OCI-LY1 (cell line): ENCODE results near the gene OLA1.

ENCODE experiments used
- H2AFZ ChIP-seq: fragments of 200-600 bp; sonication (generic), shearing (Covaris generic); 2 replicates; pipeline ENCODE4 v1.6.0; 2014; ENCODE audit warnings: antibody characterized with exemption, mild to moderate bottlenecking, low read length
- H3F3A ChIP-seq: fragments of 200-600 bp; sonication (generic), shearing (Covaris generic); 2 replicates; pipeline ENCODE4 v1.6.0; 2014; ENCODE audit warnings: mild to moderate bottlenecking, antibody characterized with exemption, low read length, moderate library complexity; ENCODE audit not compliant: insufficient read depth
- H3K27ac ChIP-seq: fragments of 200-600 bp; sonication (generic); 2 replicates; pipeline ENCODE4 v1.5.1; 2014; ENCODE audit warnings: low read length, mixed run types, mild to moderate bottlenecking, low read depth; ENCODE audit not compliant: poor library complexity, severe bottlenecking
- H3K27me3 ChIP-seq: fragments of 200-600 bp; sonication (generic); 2 replicates; pipeline ENCODE4 v1.6.0; 2014; ENCODE audit warnings: antibody characterized with exemption, mild to moderate bottlenecking, low read length, moderate library complexity; ENCODE audit not compliant: insufficient read depth
- H3K36me3 ChIP-seq: fragments of 200-600 bp; sonication (generic); 2 replicates; pipeline ENCODE4 v1.6.1; 2014; ENCODE audit warnings: mild to moderate bottlenecking, antibody characterized with exemption, low read length, moderate library complexity, mixed read lengths; ENCODE audit not compliant: insufficient read depth
- H3K4me1 ChIP-seq: fragments of 200-600 bp; sonication (generic); 2 replicates; pipeline ENCODE4 v1.5.1; 2014; ENCODE audit warnings: mild to moderate bottlenecking, low read length, moderate library complexity; ENCODE audit not compliant: insufficient read depth, severe bottlenecking
- H3K4me2 ChIP-seq: fragments of 200-600 bp; sonication (generic), shearing (Covaris generic); 2 replicates; pipeline ENCODE4 v1.6.1; 2014; ENCODE audit warnings: low read length
- H3K4me3 ChIP-seq: fragments of 200-600 bp; sonication (generic); 2 replicates; pipeline ENCODE4 v1.5.1; 2014; ENCODE audit warnings: low read length, low read depth, mild to moderate bottlenecking, mixed read lengths; ENCODE audit not compliant: poor library complexity, severe bottlenecking
- H3K79me2 ChIP-seq: fragments of 200-600 bp; shearing (Covaris generic); 2 replicates; pipeline ENCODE4 v1.6.1; 2016; ENCODE audit warnings: mixed run types, low read length, mixed read lengths; ENCODE audit not compliant: insufficient read depth
- H3K9ac ChIP-seq: fragments of 200-600 bp; sonication (generic), shearing (Covaris generic); 2 replicates; pipeline ENCODE4 v1.6.1; 2014; ENCODE audit warnings: mild to moderate bottlenecking, low read length, mixed read lengths
- H3K9me2 ChIP-seq: fragments of 200-600 bp; sonication (generic), shearing (Covaris generic); 2 replicates; pipeline ENCODE4 v1.6.1; 2014; ENCODE audit warnings: low read depth, mild to moderate bottlenecking, low read length, mixed read lengths
- H3K9me3 ChIP-seq: fragments of 200-600 bp; shearing (Covaris generic); 2 replicates; pipeline ENCODE4 v1.6.1; 2014; ENCODE audit warnings: low read length, mixed read lengths
- H4K20me1 ChIP-seq: fragments of 200-600 bp; sonication (generic), shearing (Covaris generic); 2 replicates; pipeline ENCODE4 v1.6.0; 2016; ENCODE audit warnings: mild to moderate bottlenecking, low read length; ENCODE audit not compliant: insufficient read depth
- EZH2 ChIP-seq: fragments of 200-600 bp; sonication (generic), shearing (Covaris generic); IDR thresholded peaks from 2 replicates; pipeline ENCODE4 v1.8.0; 2017; ENCODE audit warnings: borderline replicate concordance, mixed run types, mild to moderate bottlenecking, antibody characterized with exemption, low read length, moderate library complexity, mixed read lengths
- TF ChIP-seq, protein P1 (sequence below): fragments of 200-600 bp; sonication (generic), shearing (Covaris generic); IDR thresholded peaks from 2 replicates; pipeline ENCODE4 v1.5.1; 2017; ENCODE audit warnings: mild to moderate bottlenecking, antibody characterized with exemption, low read length, moderate library complexity, mixed read lengths

Gene OLA1

DNA sequence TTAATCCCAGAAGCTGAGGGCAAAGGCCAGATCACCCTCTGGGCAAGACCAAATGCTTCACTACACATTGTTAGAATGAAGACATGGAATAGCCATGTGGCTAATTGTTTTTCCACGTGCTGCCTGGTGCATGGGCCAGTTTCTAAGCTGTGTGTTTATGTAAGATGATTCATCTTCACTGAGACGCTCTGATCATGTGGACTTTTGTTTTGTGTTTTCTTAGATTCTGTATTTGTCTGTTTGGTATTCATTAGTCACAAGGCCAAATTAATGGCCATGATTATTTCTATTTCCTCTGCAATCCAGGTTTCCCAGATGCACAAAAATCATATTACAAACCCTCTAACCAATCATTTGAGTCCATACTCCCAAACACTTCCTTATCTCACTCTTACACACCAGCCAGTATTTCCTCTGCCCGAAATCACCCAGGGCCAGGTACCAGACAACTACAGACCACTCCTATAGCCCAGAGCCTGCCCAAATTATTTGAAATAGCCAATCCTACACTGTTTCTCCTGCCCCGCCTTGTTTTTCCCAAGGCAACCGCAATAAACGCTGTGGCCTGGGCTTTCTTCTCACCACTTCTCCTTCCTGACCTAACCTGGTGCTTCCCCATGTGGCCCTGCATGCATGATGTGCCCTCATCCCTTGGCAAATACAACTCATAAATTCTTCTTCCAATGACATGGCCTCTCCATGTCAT is 189.0 kb downstream of the OLA1 start:
- no peaks in the 10 kb centered on the region for H3K9me2 ChIP-seq
- no peak overlapping the region for H3K4me3 ChIP-seq
- no peaks in the 10 kb centered on the region for H3K79me2 ChIP-seq
- H3K4me2 ChIP-seq = no peak overlapping the region
- H2AFZ ChIP-seq = no peak overlapping the region
- TF ChIP-seq, protein P1, sequence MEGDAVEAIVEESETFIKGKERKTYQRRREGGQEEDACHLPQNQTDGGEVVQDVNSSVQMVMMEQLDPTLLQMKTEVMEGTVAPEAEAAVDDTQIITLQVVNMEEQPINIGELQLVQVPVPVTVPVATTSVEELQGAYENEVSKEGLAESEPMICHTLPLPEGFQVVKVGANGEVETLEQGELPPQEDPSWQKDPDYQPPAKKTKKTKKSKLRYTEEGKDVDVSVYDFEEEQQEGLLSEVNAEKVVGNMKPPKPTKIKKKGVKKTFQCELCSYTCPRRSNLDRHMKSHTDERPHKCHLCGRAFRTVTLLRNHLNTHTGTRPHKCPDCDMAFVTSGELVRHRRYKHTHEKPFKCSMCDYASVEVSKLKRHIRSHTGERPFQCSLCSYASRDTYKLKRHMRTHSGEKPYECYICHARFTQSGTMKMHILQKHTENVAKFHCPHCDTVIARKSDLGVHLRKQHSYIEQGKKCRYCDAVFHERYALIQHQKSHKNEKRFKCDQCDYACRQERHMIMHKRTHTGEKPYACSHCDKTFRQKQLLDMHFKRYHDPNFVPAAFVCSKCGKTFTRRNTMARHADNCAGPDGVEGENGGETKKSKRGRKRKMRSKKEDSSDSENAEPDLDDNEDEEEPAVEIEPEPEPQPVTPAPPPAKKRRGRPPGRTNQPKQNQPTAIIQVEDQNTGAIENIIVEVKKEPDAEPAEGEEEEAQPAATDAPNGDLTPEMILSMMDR = no peak
- no peak for TF ChIP-seq EZH2
- H3K9me3 ChIP-seq = 0 out of 2 replicates have a peak, but pooled peaks cover 3% of the 10 kb centered on the region
- H3K27me3 ChIP-seq = no peaks in the 10 kb centered on the region; the same call in 1 of the 2 replicates
- H3K36me3 ChIP-seq = no peaks in the 10 kb centered on the region
- no peaks in the 10 kb centered on the region for H4K20me1 ChIP-seq
- no peaks in the 10 kb centered on the region for H3F3A ChIP-seq
- H3K9ac ChIP-seq = no peak overlapping the region
- no peak overlapping the region for H3K27ac ChIP-seq
- no peaks in the 10 kb centered on the region for H3K4me1 ChIP-seq

DNA sequence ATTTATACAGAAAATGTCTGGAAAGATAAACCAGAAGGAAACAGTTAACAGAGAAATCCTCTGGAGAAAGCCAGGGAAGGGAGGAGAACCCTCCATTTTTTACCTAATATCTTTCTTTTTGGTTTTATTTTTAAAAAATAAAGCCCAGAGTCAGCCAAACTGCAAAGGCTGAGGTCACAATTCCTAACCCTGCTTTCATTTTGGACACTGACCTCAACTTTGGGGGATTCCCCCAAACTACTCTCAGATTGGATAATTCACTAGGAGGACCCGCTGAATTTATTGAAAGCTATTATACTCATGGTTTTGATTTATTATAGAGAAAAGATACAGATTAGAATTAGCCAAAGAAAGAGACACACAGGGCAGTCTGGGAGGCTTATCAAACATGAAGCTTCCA is 189.9 kb downstream of the OLA1 start:
- TF ChIP-seq, protein P1 = no peak
- TF ChIP-seq EZH2 = no peak
- H3K9ac ChIP-seq = no peak overlapping the region

GRCh38 chr2:174058026-174058425 is 190.3 kb downstream of the OLA1 start:
- no peak overlapping the region for H2AFZ ChIP-seq
- no peaks in the 10 kb centered on the region for H3K79me2 ChIP-seq
- no peaks in the 10 kb centered on the region for H3K4me1 ChIP-seq
- H3K4me2 ChIP-seq = no peak overlapping the region
- no peaks in the 10 kb centered on the region for H3F3A ChIP-seq
- no peaks in the 10 kb centered on the region; the same call in 1 of the 2 replicates for H3K27me3 ChIP-seq
- H3K36me3 ChIP-seq = no peaks in the 10 kb centered on the region
- no peak overlapping the region for H3K27ac ChIP-seq
- no peak overlapping the region for H3K4me3 ChIP-seq
- H3K9ac ChIP-seq = no peak overlapping the region
- H3K9me2 ChIP-seq = no peaks in the 10 kb centered on the region
- 0 out of 2 replicates have a peak, but pooled peaks cover 3% of the 10 kb centered on the region for H3K9me3 ChIP-seq
- H4K20me1 ChIP-seq = no peaks in the 10 kb centered on the region
- no peak for TF ChIP-seq EZH2
- TF ChIP-seq, protein P1 = no peak

More for the DNA sequence above, 189.9 kb downstream of the OLA1 start:
- Histone ChIP-seq H3K9me3 (0 out of 2 replicates have a peak, but pooled peaks cover 3% of the 10 kb centered on the region), H3K27ac (no peak overlapping the region), H3K27me3 (no peaks in the 10 kb centered on the region; the same call in 1 of the 2 replicates), H3K36me3 (no peaks in the 10 kb centered on the region), H3F3A (no peaks in the 10 kb centered on the region), H3K9me2 (no peaks in the 10 kb centered on the region), H3K79me2 (no peaks in the 10 kb centered on the region), H4K20me1 (no peaks in the 10 kb centered on the region), H3K4me3 (no peak overlapping the region), H3K4me2 (no peak overlapping the region), H3K4me1 (no peaks in the 10 kb centered on the region), H2AFZ (no peak overlapping the region)
